ENCODE measurements around the gene TMEM184B. TPM values are rescaled to one million over a fixed set of nuclear protein-coding genes. Genes with fewer than 3 reads are reported as not detected.

The TMEM184B gene
- polyA plus RNA-seq, 1 donor (not counting 4 experiments of a cell fraction or from before 2014, with no cell fraction given): 18.8 TPM

DNA sequence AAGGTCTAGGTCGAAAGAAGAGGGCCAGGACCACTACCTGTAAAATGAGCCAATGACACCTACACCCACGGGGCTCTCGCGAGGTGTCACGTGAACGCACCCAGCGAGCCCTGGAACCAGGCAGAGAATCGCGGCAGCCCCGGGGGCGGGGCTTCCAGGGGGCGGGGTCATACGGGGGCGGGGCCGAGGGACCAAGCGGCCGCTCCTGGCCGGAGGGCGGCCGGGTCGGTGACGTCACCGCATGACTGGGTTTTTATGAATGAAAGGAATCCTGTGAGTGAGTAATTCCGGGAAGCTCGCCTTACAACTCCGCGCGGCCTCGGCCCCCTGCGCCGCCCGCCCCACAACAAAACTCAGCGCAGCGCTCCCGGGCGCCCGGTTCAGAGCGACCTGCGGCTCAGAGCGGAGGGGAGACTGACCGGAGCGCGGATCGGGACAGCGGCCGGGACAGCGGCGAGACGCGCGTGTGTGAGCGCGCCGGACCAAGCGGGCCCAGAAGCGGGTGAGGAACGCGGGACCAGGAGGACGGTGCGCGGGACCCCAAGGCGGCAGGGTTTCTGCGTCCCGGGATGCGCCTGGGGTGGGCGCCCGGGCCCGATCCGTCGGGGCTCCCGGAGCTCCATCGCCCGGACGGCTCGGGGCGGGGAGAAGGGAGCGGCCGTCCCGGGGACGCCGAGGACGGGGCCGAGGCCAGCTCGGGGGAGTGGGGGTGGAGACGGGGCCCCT is 70.9 kb downstream of the TMEM184B start, which contains the start of gene MAFF:
MAFF (plus strand) TSS at position 284 of the 726 bp plus-strand sequence. CDS start 11,860 bp downstream, outside the sequence.
- H3K27me3 ChIP-seq (ENCODE audit: control insufficient read depth, extremely low read depth, insufficient read depth, low read length): no peaks in the 10 kb centered on the region
- no peak for TF ChIP-seq EZH2 (IDR thresholded peaks at IDR 0.05; ENCODE audit: low read length)
- TF ChIP-seq, protein P1, sequence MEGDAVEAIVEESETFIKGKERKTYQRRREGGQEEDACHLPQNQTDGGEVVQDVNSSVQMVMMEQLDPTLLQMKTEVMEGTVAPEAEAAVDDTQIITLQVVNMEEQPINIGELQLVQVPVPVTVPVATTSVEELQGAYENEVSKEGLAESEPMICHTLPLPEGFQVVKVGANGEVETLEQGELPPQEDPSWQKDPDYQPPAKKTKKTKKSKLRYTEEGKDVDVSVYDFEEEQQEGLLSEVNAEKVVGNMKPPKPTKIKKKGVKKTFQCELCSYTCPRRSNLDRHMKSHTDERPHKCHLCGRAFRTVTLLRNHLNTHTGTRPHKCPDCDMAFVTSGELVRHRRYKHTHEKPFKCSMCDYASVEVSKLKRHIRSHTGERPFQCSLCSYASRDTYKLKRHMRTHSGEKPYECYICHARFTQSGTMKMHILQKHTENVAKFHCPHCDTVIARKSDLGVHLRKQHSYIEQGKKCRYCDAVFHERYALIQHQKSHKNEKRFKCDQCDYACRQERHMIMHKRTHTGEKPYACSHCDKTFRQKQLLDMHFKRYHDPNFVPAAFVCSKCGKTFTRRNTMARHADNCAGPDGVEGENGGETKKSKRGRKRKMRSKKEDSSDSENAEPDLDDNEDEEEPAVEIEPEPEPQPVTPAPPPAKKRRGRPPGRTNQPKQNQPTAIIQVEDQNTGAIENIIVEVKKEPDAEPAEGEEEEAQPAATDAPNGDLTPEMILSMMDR (optimal IDR thresholded peaks at IDR 0.05 in 1 of 3, IDR thresholded peaks at IDR 0.05 in 1 of 3, conservative IDR thresholded peaks at IDR 0.05 in 1 of 3; ENCODE audit: extremely low read depth in 1 of 3, insufficient read depth in 2 of 3, low read length in 3 of 3): no peak
- FAIRE-seq (peak; percentile 76), DNase-seq (ENCODE audit: low read depth, low spot score) (peak; percentile 83)
- no peaks in the 10 kb centered on the region for H3K9me1 ChIP-seq (ENCODE audit: control insufficient read depth, extremely low read depth, insufficient read depth, low read length)
- H3K79me2 ChIP-seq (ENCODE audit: control insufficient read depth, insufficient read depth, low read length): peaks cover 43% of the 10 kb centered on the region
- peak within 1 kb of the TSS; percentile 95 for H3K9ac ChIP-seq (ENCODE audit: control insufficient read depth, extremely low read depth, insufficient read depth, low read length)
- H3K4me1 ChIP-seq (ENCODE audit: control insufficient read depth, extremely low read depth, insufficient read depth, low read length): peaks cover 16% of the 10 kb centered on the region
- peak within 1 kb of the TSS; percentile 93 to 97 (median 95) for H3K4me3 ChIP-seq (ENCODE audit: control insufficient read depth in 2 of 3, extremely low read depth in 1 of 3, insufficient read depth in 2 of 3, low read depth in 1 of 3, low read length in 3 of 3)
- peaks cover 0 to 7% of the 10 kb centered on the region in 2 experiments for H3K36me3 ChIP-seq (ENCODE audit: control insufficient read depth in 2 of 2, extremely low read depth in 1 of 2, insufficient read depth in 2 of 2, low read length in 2 of 2)
- no peaks in the 10 kb centered on the region for H3K9me3 ChIP-seq (ENCODE audit: control insufficient read depth, low read depth, low read length)
- dilution Hi-C loops (cut with MboI; ENCODE audit: extremely low pct_ligation_motif_present, low sequenced_read_pairs): no loop called here
- peak within 1 kb of the TSS; percentile 92 for H3K27ac ChIP-seq (ENCODE audit: control insufficient read depth, insufficient read depth, low read length)
- peaks cover 13% of the 10 kb centered on the region for H4K20me1 ChIP-seq (ENCODE audit: control insufficient read depth, extremely low read depth, insufficient read depth, low read length)
- H3K4me2 ChIP-seq (ENCODE audit: control insufficient read depth, extremely low read depth, insufficient read depth, low read depth, low read length): peak within 1 kb of the TSS; percentile 95
- peak within 1 kb of the TSS; percentile 87 for H2AFZ ChIP-seq (ENCODE audit: control insufficient read depth, low read length)

DNA sequence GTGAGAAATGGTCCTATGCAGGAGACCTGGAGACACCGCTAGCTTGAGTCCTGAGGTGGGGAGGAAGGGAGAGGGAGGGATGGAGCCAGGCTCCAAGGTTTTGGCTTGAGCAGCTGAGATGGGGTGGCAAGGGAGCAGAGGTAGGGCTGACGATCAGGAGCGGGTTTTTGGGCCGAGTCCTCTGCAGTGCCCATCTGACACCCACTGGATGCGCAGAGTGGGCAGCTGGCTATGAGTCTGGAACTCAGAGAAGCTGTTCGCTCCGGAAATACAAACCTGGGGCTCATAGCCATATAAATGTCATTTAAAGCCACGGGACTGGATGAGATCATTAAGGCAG is 71.5 kb downstream of the TMEM184B start:
- Histone ChIP-seq H3K36me3 (ENCODE audit: control insufficient read depth in 2 of 2, extremely low read depth in 1 of 2, insufficient read depth in 2 of 2, low read length in 2 of 2) (peaks cover 0 to 5% of the 10 kb centered on the region in 2 experiments), H3K4me2 (ENCODE audit: control insufficient read depth, extremely low read depth, insufficient read depth, low read depth, low read length) (peak overlapping the region; percentile 95), H3K79me2 (ENCODE audit: control insufficient read depth, insufficient read depth, low read length) (peaks cover 38% of the 10 kb centered on the region), H3K9me3 (ENCODE audit: control insufficient read depth, low read depth, low read length) (no peaks in the 10 kb centered on the region), H3K9me1 (ENCODE audit: control insufficient read depth, extremely low read depth, insufficient read depth, low read length) (no peaks in the 10 kb centered on the region), H3K27me3 (ENCODE audit: control insufficient read depth, extremely low read depth, insufficient read depth, low read length) (no peaks in the 10 kb centered on the region), H3K4me1 (ENCODE audit: control insufficient read depth, extremely low read depth, insufficient read depth, low read length) (peaks cover 16% of the 10 kb centered on the region), H3K9ac (ENCODE audit: control insufficient read depth, extremely low read depth, insufficient read depth, low read length) (peak overlapping the region; percentile 64), H2AFZ (ENCODE audit: control insufficient read depth, low read length) (peak overlapping the region; percentile 87), H4K20me1 (ENCODE audit: control insufficient read depth, extremely low read depth, insufficient read depth, low read length) (peaks cover 13% of the 10 kb centered on the region), H3K4me3 (ENCODE audit: control insufficient read depth in 2 of 3, extremely low read depth in 1 of 3, insufficient read depth in 2 of 3, low read depth in 1 of 3, low read length in 3 of 3) (peak overlapping the region; percentile 27 to 72 (median 48)), H3K27ac (ENCODE audit: control insufficient read depth, insufficient read depth, low read length) (peak overlapping the region; percentile 52)
- DNase-seq (ENCODE audit: low read depth, low spot score) (no peak), FAIRE-seq (no peak)
- TF ChIP-seq, protein P1 (optimal IDR thresholded peaks at IDR 0.05 in 1 of 3, IDR thresholded peaks at IDR 0.05 in 1 of 3, conservative IDR thresholded peaks at IDR 0.05 in 1 of 3; ENCODE audit: extremely low read depth in 1 of 3, insufficient read depth in 2 of 3, low read length in 3 of 3): no peak
- TF ChIP-seq EZH2 (IDR thresholded peaks at IDR 0.05; ENCODE audit: low read length): no peak
- dilution Hi-C loops (cut with MboI; ENCODE audit: extremely low pct_ligation_motif_present, low sequenced_read_pairs): no loop called here

Measured in keratinocyte (primary cell).